Stomach (tissue), 4 donors: ENCODE data around the gene DNAI4.

Source experiments
- CTCF ChIP-seq, 7 experiments: fragments of 450-650 bp in 4 of 7; fragments of 200-600 bp in 3 of 7; sonication (generic) in 3 of 7; IDR thresholded peaks; one replicate each; pipeline ENCODE4 v1.5.1; 2016 to 2019; ENCODE audit warnings: antibody characterized with exemption in 7 of 7, control low read depth in 2 of 7, mild to moderate bottlenecking in 1 of 7
- POLR2A ChIP-seq, 4 donors: fragments of 450-650 bp; IDR thresholded peaks; one replicate each; pipeline ENCODE4 v1.6.1; 2016; ENCODE audit warnings: antibody characterized with exemption in 4 of 4, control low read depth in 2 of 4, mild to moderate bottlenecking in 1 of 4, moderate library complexity in 1 of 4
- POLR2AphosphoS5 ChIP-seq, 3 donors: sonication (generic); formaldehyde crosslinking; IDR thresholded peaks; one replicate each; pipeline ENCODE4 v1.6.1; 2016; ENCODE audit warnings: antibody characterized with exemption in 3 of 3

- no peak for TF ChIP-seq POLR2A (IDR thresholded peaks at IDR 0.05)
- no peak for TF ChIP-seq CTCF (IDR thresholded peaks at IDR 0.05)
- TF ChIP-seq POLR2AphosphoS5 (IDR thresholded peaks at IDR 0.05), result no peak
Measured at GRCh38 chr1:66770240-66770639, 154.4 kb downstream of the DNAI4 start.
